ENCODE measurements around the gene CYP2E1.
"Not testable (repeated sequence)": the region's sequence is repeated elsewhere in the genome, so short reads cannot be mapped to it uniquely, and the experiment has no call there.

Gene CYP2E1

DNA sequence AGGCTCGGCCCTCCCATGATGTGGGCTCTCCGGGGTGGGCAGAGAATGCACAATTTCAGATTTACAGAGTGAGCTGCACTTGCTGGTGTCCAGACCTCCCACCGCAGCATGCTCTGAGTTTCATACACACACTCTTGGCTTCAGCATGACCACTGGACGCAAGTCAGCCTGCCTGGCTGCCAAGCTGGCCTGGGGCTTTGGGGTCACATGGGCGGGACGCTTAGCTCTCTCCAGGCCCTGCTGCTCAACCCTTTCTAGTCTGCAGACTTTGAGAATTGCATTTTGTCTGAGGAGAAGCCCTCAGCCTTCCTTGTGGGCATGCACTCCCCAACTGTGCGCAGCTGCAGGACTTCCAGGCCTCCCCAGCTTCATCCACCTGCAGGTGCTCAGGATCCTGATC, 5.7 kb downstream of the CYP2E1 start:
- TF ChIP-seq, protein P1, sequence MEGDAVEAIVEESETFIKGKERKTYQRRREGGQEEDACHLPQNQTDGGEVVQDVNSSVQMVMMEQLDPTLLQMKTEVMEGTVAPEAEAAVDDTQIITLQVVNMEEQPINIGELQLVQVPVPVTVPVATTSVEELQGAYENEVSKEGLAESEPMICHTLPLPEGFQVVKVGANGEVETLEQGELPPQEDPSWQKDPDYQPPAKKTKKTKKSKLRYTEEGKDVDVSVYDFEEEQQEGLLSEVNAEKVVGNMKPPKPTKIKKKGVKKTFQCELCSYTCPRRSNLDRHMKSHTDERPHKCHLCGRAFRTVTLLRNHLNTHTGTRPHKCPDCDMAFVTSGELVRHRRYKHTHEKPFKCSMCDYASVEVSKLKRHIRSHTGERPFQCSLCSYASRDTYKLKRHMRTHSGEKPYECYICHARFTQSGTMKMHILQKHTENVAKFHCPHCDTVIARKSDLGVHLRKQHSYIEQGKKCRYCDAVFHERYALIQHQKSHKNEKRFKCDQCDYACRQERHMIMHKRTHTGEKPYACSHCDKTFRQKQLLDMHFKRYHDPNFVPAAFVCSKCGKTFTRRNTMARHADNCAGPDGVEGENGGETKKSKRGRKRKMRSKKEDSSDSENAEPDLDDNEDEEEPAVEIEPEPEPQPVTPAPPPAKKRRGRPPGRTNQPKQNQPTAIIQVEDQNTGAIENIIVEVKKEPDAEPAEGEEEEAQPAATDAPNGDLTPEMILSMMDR (conservative IDR thresholded peaks at IDR 0.05), result no peak
- TF ChIP-seq ZFX (IDR thresholded peaks at IDR 0.05), result no peak
- H3K27ac ChIP-seq, result no peak overlapping the region

DNA sequence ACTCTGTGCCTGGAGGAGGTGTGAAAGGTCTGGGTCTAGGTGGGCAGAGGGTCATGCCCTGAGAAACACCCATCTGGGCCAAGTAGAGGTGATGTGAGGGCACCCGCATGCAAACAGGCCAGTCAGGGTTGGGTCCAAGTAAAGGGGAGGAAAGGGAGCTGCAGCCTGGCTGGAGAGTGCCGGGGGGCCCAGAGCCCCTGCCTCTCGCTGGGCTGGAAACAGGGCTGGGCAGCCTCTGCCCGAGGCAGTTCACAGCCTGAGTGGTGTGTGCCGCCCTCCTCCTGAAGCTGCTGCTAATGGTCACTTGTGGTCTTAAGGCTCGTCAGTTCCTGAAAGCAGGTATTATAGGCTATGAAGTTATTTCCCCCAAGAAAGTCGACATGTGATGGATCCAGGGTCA, 7.3 kb downstream of the CYP2E1 start:
- TF ChIP-seq, protein P1 (conservative IDR thresholded peaks at IDR 0.05), result no peak
- TF ChIP-seq ZFX (IDR thresholded peaks at IDR 0.05), result no peak
- H3K27ac ChIP-seq, result no peak overlapping the region

DNA sequence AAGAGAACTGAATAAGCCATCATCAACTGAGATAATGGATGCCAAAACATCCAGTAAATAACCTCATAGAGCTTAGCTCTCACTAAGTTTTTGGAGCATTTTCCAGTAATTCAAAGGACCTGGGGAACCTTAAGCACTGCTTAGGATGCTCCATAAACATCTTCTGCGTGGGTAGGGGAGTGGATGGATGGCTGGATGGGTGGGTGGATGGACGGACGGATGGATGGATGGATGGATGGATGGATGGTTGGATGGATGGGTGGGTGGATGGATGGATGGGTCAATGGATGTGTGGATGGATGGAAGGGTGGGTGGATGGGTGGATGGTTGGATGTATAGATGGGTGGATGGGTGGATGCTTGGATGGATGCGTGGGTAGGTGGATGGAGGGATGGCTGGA, 9.0 kb downstream of the CYP2E1 start:
- TF ChIP-seq, protein P1 (conservative IDR thresholded peaks at IDR 0.05), result no peak
- TF ChIP-seq ZFX (IDR thresholded peaks at IDR 0.05), result no peak
- H3K27ac ChIP-seq, result no peak overlapping the region

DNA sequence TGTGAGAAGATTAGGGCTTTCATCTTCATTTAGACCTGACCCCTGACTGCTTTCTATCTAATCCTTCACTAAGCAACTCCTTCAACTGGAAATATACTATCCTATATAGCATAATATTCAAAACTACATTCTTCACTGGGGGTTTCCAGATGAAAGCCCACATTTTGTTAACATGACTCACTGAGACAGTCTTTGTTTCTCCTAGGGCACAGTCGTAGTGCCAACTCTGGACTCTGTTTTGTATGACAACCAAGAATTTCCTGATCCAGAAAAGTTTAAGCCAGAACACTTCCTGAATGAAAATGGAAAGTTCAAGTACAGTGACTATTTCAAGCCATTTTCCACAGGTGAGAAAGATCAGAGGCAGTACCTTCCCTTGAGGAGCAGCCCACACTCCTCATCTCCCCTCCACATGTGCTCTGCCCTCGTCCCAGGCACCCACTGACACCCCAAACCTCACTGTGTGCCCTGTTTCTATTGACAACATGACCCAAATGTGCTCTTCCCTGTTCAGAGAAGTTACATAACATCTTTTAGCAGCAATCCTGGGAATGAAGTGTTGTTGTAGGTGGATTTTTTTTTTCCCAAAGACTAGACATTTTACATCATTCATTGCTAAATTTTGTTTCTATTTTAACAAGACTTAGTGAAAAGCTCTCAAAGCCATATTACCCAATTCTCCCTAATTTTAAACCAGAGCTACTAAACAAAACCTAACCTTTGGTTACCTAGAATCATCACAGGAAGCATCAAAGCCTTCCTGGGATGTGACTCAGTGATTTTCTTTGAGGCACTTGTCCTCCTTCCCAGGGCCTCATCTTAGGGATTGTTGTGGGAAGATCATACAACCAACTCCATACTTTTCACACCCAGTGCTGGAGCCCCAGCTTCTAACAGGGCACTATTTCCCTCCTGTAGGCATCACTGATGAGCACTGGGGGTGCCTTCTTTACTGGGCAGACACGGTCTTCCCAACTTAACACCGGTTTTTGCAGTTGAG, 10.7 kb downstream of the CYP2E1 start:
- no peak overlapping the region for H3K27ac ChIP-seq
- TF ChIP-seq ZFX (IDR thresholded peaks at IDR 0.05), result no peak
- TF ChIP-seq, protein P1 (conservative IDR thresholded peaks at IDR 0.05), result no peak

DNA sequence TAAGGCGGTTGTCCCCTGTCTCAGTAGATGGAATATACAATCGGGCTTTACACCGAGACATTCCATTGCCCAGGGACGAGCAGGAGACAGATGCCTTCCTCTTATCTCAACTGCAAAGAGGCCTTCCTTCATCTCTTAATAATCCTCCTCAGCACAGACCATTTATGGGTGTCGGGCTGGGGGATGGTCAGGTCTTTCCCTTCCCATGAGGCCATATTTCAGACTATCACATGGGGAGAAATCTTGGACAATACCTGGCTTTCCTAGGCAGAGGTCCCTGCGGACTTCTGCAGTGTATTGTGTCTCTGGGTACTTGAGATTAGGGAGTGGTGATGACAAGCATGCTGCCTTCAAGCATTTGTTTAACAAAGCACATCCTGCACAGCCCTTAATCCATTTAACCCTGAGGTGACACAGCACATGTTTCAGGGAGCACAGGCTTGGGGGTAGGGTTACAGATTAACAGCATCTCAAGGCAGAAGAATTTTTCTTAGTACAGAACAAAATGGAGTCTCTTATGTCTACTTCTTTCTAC, 14.3 kb downstream of the CYP2E1 start:
- not testable (repeated sequence) for H3K27ac ChIP-seq

DNA sequence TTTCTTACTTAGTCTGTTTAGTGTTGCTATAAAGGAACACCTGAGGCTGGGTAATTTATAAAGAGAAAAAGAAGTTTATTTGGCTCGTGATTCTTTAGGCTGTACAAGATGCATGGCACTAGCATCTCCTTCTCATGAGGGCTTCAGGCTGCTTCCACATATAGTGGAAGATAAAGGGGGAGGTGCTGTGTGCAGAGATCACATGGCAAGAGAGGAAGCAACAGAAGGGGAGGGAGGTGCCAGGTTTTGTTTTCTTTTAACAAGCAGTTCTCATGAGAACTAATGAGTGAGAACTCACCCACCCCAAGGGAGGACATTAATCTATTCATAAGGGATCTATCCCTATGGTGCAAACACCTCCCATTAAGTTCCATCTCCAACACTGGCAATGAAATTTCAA, 17.3 kb downstream of the CYP2E1 start:
- TF ChIP-seq, protein P1 (conservative IDR thresholded peaks at IDR 0.05), result no peak
- no peak for TF ChIP-seq ZFX (IDR thresholded peaks at IDR 0.05)

DNA sequence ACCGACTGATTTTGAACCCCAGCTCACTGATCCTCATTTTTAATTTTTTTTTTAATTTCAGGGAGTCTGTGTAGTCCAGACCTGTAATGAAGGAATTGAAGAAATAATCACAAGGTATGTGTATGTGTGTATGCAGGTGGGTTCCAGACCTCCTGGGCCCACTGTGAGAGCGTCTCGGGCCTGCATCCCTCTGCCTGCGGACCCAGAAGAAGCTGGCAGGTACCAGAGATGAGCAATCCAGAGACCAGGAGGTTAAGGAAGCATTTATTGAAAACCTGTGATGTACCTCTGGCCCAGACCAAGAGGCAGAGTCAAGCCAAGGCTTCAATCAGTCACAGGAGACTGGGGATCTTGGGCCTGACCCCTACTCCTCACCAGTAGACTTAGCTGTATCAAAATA, 27.4 kb downstream of the CYP2E1 start:
- no peak for TF ChIP-seq ZFX (IDR thresholded peaks at IDR 0.05)
- TF ChIP-seq, protein P1 (conservative IDR thresholded peaks at IDR 0.05), result no peak
- no peak overlapping the region for H3K27ac ChIP-seq

More for the DNA sequence above, 17.3 kb downstream of the CYP2E1 start:
- no peak overlapping the region for H3K27ac ChIP-seq

All from C4-2B (cell line).